Left colon (tissue), 2 donors: ENCODE measurements around the gene BRD8. TPM values are rescaled to one million over a fixed set of nuclear protein-coding genes. Genes with fewer than 3 reads are reported as not detected.

ENCODE experiments used
- total RNA-seq, 2 donors: library from RNA; stranded (reverse); fragmentation: NEBNext Ultra II Directional; extraction: Animal tissue kit (Norgen Biotek cat#: 25700); gene quantifications; one replicate each; pipeline ENCODE4 v1.2.1, GENCODE V29; 2021
- donor health status: DM: no; HTN: no; CAD: no.
- donor health status: DM: yes; HTN: yes; CAD: no.

BRD8 gene
- total RNA-seq, 2 donors from 2014 or later, result 29.6 to 33.8 TPM

Other genes starting within 250 kb of the BRD8 start
- 10 to 100 TPM; 20.8 to 24.2 TPM for gene FAM13B, start 145.6 kb downstream of the BRD8 start, total RNA-seq
- gene WNT8A, start 94.6 kb downstream of the BRD8 start, total RNA-seq, result not detected
- 1 to 10 TPM in 1 of 2 donors, under 1 TPM in 1; 0.75 to 1.0 TPM for gene NME5, start 39.2 kb downstream of the BRD8 start, total RNA-seq
- gene KIF20A, start 482 bp upstream of the BRD8 start, total RNA-seq, result 1 to 10 TPM; 4.0 to 6.5 TPM
- 10 to 100 TPM; 13.9 to 14.9 TPM for gene CDC23, start 34.7 kb upstream of the BRD8 start, total RNA-seq
- gene GFRA3, start 96.0 kb upstream of the BRD8 start, total RNA-seq, result 1 to 10 TPM in 1 of 2 donors, under 1 TPM in 1; 0.82 to 1.3 TPM
- 1 to 10 TPM; 1.3 to 2.4 TPM for gene CDC25C, start 153.2 kb upstream of the BRD8 start, total RNA-seq
- gene FAM53C, start 159.6 kb upstream of the BRD8 start, total RNA-seq, result 10 to 100 TPM in 1 of 2 donors, 1 to 10 TPM in 1; 9.2 to 15.4 TPM
- 10 to 100 TPM; 62.4 to 63.2 TPM for gene KDM3B, start 174.1 kb upstream of the BRD8 start, total RNA-seq